ENCODE results near the gene MESP1.

DNA sequence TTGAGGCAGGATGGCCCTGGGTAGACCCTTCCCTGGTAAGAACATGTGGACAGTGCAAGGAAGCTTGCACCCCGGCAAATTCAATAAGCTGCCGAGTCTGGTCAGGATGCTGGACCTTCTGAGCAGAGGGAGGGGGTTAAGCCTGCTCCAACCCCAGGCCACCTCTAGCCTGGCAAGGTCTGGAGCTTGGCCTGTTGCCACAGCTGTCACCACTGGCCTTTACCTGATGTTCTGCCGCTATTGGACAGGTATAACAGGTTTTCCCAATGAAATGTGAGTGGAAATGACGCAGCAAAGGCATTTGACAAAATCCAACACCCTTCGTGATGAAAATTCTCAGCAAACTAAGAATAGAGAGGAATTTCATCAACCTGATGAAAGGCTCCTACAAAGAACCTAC, 699 bp upstream of the MESP1 start:
- TF ChIP-seq ZNF274 (IDR thresholded peaks at IDR 0.05; ENCODE audit: low read depth, low read length) (no peak), YY1 (IDR thresholded peaks at IDR 0.05; ENCODE audit: insufficient read depth, insufficient read length) (no peak), SUZ12 (IDR thresholded peaks at IDR 0.05; ENCODE audit: extremely low read depth, insufficient read depth, insufficient read length) (no peak)

Measured in NT2/D1 (cell line).